GM23338 (cell line): ENCODE data around the gene KAZALD1.

Experiments
- EZH2 ChIP-seq: fragments of 200-600 bp; sonication (generic); IDR thresholded peaks from one replicate; pipeline ENCODE4 v1.8.0; 2017; ENCODE audit warnings: antibody characterized with exemption, mild to moderate bottlenecking, low read depth; ENCODE audit not compliant: unreplicated experiment
- POLR2AphosphoS5 ChIP-seq: IDR thresholded peaks from 2 replicates; pipeline ENCODE4 v1.6.1; 2016; ENCODE audit warnings: antibody characterized with exemption, low read depth
- STAT1 ChIP-seq: IDR thresholded peaks from one replicate; pipeline ENCODE4 v1.6.1; 2016; ENCODE audit warnings: antibody characterized with exemption; ENCODE audit not compliant: unreplicated experiment
- TF ChIP-seq, protein P1 (sequence below), 2 experiments: fragments of 200-600 bp in 1 of 2; sonication (generic) in 1 of 2; conservative IDR thresholded peaks; 2 replicates each; pipeline versions ENCODE4 v1.5.1 to v1.6.1; 2016 to 2017; ENCODE audit warnings: antibody characterized with exemption in 2 of 2, low read depth in 2 of 2, mild to moderate bottlenecking in 2 of 2, moderate library complexity in 1 of 2
- TF ChIP-seq, protein P2 (sequence below): IDR thresholded peaks from one replicate; pipeline ENCODE4 v1.6.1; 2018; ENCODE audit warnings: antibody characterized with exemption; ENCODE audit not compliant: unreplicated experiment

DNA sequence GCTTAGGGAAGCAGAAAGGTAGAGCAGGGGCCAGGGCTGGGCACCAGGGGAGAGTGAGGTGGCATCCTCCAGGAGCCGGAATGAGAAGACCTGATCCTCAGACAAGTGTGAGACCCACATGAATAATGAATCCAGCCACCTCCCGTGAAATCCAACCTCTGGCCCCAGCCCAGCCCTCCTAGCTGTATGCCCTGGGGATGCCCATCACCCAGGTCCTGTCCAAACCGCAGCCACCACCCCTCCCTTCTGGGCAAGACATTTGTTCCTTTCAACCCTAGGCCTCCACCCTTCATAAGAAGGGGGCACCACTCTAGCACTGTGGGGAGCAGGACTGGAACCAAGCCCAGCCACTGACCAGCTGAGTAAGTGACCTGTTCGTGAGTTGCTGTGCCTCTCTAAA lies 40.5 kb upstream of the KAZALD1 start:
- TF ChIP-seq, protein P1, sequence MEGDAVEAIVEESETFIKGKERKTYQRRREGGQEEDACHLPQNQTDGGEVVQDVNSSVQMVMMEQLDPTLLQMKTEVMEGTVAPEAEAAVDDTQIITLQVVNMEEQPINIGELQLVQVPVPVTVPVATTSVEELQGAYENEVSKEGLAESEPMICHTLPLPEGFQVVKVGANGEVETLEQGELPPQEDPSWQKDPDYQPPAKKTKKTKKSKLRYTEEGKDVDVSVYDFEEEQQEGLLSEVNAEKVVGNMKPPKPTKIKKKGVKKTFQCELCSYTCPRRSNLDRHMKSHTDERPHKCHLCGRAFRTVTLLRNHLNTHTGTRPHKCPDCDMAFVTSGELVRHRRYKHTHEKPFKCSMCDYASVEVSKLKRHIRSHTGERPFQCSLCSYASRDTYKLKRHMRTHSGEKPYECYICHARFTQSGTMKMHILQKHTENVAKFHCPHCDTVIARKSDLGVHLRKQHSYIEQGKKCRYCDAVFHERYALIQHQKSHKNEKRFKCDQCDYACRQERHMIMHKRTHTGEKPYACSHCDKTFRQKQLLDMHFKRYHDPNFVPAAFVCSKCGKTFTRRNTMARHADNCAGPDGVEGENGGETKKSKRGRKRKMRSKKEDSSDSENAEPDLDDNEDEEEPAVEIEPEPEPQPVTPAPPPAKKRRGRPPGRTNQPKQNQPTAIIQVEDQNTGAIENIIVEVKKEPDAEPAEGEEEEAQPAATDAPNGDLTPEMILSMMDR (conservative IDR thresholded peaks at IDR 0.05; ENCODE audit: low read depth in 2 of 2): no peak
- TF ChIP-seq POLR2AphosphoS5 (no peak), EZH2 (no peak), STAT1 (no peak)
- TF ChIP-seq, protein P2, sequence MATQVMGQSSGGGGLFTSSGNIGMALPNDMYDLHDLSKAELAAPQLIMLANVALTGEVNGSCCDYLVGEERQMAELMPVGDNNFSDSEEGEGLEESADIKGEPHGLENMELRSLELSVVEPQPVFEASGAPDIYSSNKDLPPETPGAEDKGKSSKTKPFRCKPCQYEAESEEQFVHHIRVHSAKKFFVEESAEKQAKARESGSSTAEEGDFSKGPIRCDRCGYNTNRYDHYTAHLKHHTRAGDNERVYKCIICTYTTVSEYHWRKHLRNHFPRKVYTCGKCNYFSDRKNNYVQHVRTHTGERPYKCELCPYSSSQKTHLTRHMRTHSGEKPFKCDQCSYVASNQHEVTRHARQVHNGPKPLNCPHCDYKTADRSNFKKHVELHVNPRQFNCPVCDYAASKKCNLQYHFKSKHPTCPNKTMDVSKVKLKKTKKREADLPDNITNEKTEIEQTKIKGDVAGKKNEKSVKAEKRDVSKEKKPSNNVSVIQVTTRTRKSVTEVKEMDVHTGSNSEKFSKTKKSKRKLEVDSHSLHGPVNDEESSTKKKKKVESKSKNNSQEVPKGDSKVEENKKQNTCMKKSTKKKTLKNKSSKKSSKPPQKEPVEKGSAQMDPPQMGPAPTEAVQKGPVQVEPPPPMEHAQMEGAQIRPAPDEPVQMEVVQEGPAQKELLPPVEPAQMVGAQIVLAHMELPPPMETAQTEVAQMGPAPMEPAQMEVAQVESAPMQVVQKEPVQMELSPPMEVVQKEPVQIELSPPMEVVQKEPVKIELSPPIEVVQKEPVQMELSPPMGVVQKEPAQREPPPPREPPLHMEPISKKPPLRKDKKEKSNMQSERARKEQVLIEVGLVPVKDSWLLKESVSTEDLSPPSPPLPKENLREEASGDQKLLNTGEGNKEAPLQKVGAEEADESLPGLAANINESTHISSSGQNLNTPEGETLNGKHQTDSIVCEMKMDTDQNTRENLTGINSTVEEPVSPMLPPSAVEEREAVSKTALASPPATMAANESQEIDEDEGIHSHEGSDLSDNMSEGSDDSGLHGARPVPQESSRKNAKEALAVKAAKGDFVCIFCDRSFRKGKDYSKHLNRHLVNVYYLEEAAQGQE: no peak
